NB4 (cell line): Measurements from ENCODE around the gene ITGA11.

Source experiments
- DNase-seq: peaks from one replicate; pipeline ENCODE4 v3.0.0; 2010; ENCODE audit warnings: low read depth
- H3K4me3 ChIP-seq: one replicate; pipeline ENCODE4 v1.5.1; 2011; ENCODE audit warnings: mild to moderate bottlenecking, low read depth, low read length, moderate library complexity
- CTCF ChIP-seq: IDR thresholded peaks from one replicate; pipeline ENCODE4 v1.5.1; 2012; ENCODE audit warnings: low read depth, low read length
- MAX ChIP-seq: IDR thresholded peaks from 2 replicates; pipeline ENCODE4 v1.6.1; 2011; ENCODE audit warnings: low read depth, low read length
- MYC ChIP-seq: IDR thresholded peaks from 2 replicates; pipeline ENCODE4 v1.6.1; 2011; ENCODE audit warnings: low read depth, low read length
- POLR2A ChIP-seq: IDR thresholded peaks from 2 replicates; pipeline ENCODE4 v1.6.1; 2011; ENCODE audit warnings: mild to moderate bottlenecking; ENCODE audit not compliant: insufficient read length; ENCODE audit errors: extremely low read depth

ITGA11 gene

GRCh38 chr15:68444336-68444735, 12.4 kb upstream of the ITGA11 start:
- no peak for DNase-seq
- TF ChIP-seq MAX (no peak), CTCF (no peak), POLR2A (no peak), MYC (no peak)
- no peak overlapping the region for H3K4me3 ChIP-seq

GRCh38 chr15:68442903-68443302, 10.9 kb upstream of the ITGA11 start:
- TF ChIP-seq CTCF (no peak), MYC (no peak)
- H3K4me3 ChIP-seq: no peak overlapping the region
- DNase-seq: no peak

- TF ChIP-seq POLR2A (no peak), CTCF (no peak), MAX (no peak), MYC (no peak)
- H3K4me3 ChIP-seq: no peak overlapping the region
- no peak for DNase-seq
Measured at GRCh38 chr15:68442041-68442440, 10.1 kb upstream of the ITGA11 start.

- H3K4me3 ChIP-seq: no peak overlapping the region
- TF ChIP-seq CTCF: no peak
- TF ChIP-seq MAX: no peak
- TF ChIP-seq MYC: no peak
- no peak for TF ChIP-seq POLR2A
- DNase-seq: no peak
Measured at GRCh38 chr15:68441045-68441743, 9.2 kb upstream of the ITGA11 start.

- DNase-seq: no peak
- no peak for TF ChIP-seq MYC
- TF ChIP-seq MAX: no peak
- no peak overlapping the region for H3K4me3 ChIP-seq
Measured at GRCh38 chr15:68440136-68440535, 8.2 kb upstream of the ITGA11 start.

GRCh38 chr15:68439506-68439905, 7.5 kb upstream of the ITGA11 start:
- TF ChIP-seq MAX (no peak), CTCF (no peak), MYC (no peak), POLR2A (no peak)
- H3K4me3 ChIP-seq: no peak overlapping the region
- DNase-seq: no peak
